LNCaP clone FGC (cell line): ENCODE data around the gene TMEM86B.

Source experiments
- DNase-seq: peaks from one replicate; pipeline ENCODE4 v3.0.0-alpha.2; 2011; ENCODE audit warnings: low read depth
- H3K4me3 ChIP-seq: 2 replicates; pipeline ENCODE4 v1.5.1; 2011; ENCODE audit warnings: mild to moderate bottlenecking, low read depth, low read length, control low read depth
- CTCF ChIP-seq: IDR thresholded peaks from 2 replicates; pipeline ENCODE4 v1.5.1; 2012; ENCODE audit warnings: mild to moderate bottlenecking; ENCODE audit not compliant: control insufficient read depth, insufficient read depth; ENCODE audit errors: extremely low read depth

Gene TMEM86B

GRCh38 chr19:55223291-55224037 lies 5.1 kb downstream of the TMEM86B start:
- DNase-seq: no peak
- no peak for TF ChIP-seq CTCF
- no peak overlapping the region for H3K4me3 ChIP-seq

- TF ChIP-seq CTCF: no peak
- H3K4me3 ChIP-seq: no peak overlapping the region
- no peak for DNase-seq
Measured at GRCh38 chr19:55220525-55220924, 8.0 kb downstream of the TMEM86B start.

- DNase-seq: peak; percentile 93
- peak overlapping the region; percentile 75 for H3K4me3 ChIP-seq
- no peak for TF ChIP-seq CTCF
Measured at GRCh38 chr19:55216461-55217198, 11.9 kb downstream of the TMEM86B start.

DNA sequence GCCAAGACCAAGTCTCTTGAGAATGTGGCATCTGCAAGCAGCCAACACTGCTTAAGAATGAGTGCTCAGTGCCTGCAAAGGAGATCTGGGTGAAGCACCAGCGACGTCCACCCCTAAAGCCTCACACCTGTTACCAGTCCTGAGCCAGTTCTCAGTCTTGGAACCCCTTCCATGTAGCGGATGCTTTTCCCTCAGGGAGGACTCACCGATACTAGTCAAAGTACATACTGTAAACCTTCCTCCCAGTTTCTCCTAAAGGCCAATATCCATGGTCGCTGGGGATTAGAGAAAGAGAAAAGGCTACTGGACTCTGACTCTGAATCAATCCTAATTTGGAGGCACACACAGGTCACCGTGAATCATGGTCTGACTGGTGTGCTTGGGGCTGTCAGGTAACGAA lies 15.0 kb downstream of the TMEM86B start:
- H3K4me3 ChIP-seq: no peak overlapping the region
- no peak for TF ChIP-seq CTCF
- DNase-seq: no peak

DNA sequence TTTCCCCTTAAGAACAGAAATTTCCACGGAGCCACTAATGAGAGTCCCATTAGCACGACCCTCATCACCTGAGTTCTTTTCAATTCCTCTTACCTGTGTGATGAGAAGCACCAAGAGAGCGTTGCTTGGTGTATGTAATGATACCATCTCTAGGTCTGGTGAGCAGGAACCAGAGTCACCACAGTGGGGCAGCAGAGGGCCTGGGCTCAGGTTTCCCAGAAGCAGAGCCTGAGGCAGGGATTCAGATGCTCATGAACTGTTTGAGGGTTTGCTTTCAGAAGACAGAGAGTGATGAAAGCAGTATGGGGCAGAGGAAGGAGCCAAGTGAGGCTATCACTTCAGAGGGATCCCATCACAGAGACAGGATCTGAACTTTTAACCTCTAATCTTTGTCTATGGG lies 16.1 kb downstream of the TMEM86B start:
- no peak for TF ChIP-seq CTCF

GRCh38 chr19:55209693-55210472 lies 18.7 kb downstream of the TMEM86B start:
- no peak overlapping the region for H3K4me3 ChIP-seq
- peak; percentile 75 for DNase-seq
- TF ChIP-seq CTCF: no peak

More for the DNA sequence above, 16.1 kb downstream of the TMEM86B start:
- no peak overlapping the region for H3K4me3 ChIP-seq
- no peak for DNase-seq
